Fibroblast of the aortic adventitia (primary cell): ENCODE results near the gene CHCHD6. TPM values are rescaled to one million over a fixed set of nuclear protein-coding genes. Genes with fewer than 3 reads are reported as not detected.

Experiments
- DNase-seq: peaks from one replicate; pipeline ENCODE4 v3.0.0-alpha.2; 2010; ENCODE audit warnings: low read depth
- H3K4me3 ChIP-seq: 2 replicates; pipeline ENCODE4 v1.5.1; 2011; ENCODE audit warnings: low read depth, mild to moderate bottlenecking, control low read depth, low read length, moderate library complexity
- total RNA-seq: library from RNA; depleted of rRNA; stranded (reverse); fragments of >200 nt; gene quantifications from 2 replicates; pipeline ENCODE4 v1.2.3, GENCODE V29; 2012; ENCODE audit warnings: low replicate concordance
- TF ChIP-seq, protein P1 (sequence below): IDR thresholded peaks from 2 replicates; pipeline ENCODE4 v1.5.1; 2011; ENCODE audit warnings: mild to moderate bottlenecking, low read length, control low read depth, inconsistent platforms; ENCODE audit not compliant: insufficient read depth

CHCHD6 gene
- total RNA-seq, 1 donor: 10.8 TPM

DNA sequence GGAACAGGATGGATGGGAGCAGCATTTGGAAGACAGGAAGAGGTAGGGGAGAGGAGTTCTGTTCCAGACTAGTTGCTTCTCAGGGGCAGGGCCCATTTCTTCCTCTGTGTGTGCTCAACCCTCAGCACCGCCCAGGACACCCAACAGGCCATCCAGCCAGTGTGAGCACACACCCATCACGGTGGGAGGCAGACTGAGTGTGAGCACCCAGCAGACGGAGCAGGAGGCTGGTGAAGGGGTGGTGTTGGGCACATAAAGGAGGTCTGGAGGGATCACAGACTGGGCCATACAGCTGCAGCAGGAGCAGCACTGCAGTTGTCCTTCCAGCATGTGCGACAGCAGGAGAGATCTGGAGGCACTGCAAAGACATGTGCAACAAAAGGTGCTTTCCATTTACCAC is 190.4 kb downstream of the CHCHD6 start:
- TF ChIP-seq, protein P1, sequence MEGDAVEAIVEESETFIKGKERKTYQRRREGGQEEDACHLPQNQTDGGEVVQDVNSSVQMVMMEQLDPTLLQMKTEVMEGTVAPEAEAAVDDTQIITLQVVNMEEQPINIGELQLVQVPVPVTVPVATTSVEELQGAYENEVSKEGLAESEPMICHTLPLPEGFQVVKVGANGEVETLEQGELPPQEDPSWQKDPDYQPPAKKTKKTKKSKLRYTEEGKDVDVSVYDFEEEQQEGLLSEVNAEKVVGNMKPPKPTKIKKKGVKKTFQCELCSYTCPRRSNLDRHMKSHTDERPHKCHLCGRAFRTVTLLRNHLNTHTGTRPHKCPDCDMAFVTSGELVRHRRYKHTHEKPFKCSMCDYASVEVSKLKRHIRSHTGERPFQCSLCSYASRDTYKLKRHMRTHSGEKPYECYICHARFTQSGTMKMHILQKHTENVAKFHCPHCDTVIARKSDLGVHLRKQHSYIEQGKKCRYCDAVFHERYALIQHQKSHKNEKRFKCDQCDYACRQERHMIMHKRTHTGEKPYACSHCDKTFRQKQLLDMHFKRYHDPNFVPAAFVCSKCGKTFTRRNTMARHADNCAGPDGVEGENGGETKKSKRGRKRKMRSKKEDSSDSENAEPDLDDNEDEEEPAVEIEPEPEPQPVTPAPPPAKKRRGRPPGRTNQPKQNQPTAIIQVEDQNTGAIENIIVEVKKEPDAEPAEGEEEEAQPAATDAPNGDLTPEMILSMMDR: no peak
- no peak for DNase-seq
- H3K4me3 ChIP-seq: no peak overlapping the region

DNA sequence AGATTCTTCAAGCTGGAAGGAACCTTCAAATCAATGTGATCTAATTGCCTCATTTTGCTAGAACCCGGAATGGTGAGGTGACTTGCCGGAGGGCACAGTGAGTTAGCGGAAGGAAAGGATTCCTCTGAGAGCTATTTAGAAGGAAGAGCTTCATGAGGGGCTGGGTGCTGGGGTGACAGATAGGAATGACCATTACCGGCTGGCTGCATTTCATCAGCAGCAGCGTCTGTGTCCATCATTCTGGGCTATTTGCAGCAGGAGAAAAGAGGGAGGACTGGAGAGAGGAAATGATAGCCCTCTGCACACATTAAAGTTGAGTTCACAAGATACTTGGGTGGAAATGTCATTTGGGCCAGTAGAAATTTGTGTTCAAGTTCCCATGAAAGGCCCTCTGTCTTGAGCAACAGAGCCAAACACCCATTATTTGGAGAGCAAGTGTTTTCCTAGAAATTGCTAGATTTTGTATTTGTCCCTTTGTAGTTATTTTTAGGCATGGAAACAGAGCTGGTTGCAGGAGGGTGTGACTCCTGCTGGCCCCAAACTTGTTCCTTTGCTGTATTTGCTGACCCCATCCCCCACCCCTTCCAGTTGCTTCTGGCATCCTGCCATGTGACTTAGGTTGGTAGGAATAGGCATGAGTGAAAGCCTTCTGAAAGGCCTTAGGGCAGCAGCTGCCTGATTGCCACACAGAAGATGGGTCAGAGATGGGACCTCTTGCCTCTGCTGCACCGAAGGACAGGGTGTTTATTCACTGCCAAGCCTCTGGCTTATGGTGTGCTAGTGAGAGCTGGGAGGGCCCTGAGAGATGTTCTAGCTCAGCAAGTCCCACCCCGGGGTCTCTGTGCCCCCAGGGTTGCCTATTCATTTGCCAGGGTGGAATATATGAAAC is 191.4 kb downstream of the CHCHD6 start:
- DNase-seq: peak; percentile 60
- TF ChIP-seq, protein P1: no peak
- no peak overlapping the region for H3K4me3 ChIP-seq

DNA sequence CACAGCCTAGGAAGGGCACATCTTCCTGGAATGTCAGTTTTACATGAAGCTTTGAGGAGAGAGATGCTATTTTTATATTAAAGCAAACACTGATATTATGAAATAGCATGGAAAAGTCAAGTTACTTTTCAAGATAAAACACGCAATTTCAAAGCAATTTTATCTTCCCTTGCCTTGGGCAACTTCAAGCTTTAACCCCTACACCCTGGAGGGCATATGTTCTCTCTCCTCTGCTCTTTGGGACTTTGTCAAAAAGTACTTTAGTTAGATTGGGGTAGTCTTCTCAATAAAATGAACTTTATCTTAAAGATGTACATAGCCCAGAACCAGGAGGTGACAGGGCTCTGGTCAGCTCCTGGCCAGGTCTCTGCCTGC is 192.0 kb downstream of the CHCHD6 start:
- DNase-seq: no peak
- TF ChIP-seq, protein P1: no peak

DNA sequence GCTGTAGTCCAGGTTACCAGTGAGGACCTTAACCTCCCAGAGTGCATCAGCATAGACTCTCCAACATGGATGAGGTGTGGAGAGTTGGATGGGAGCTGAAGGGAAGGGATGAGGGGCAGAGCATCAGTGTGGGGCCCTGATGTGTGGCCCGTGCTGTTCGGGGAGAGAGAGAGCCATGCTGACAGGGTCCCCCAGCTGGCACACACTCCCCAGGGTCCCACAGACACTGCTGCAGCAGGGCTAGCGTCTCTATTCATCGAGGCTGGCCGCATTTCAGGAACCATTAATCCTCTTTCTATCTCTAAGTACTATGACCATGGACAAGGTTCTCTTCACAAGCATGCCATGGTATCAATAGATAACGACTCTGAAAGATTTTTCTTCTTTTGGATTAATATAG is 192.9 kb downstream of the CHCHD6 start:
- TF ChIP-seq, protein P1: no peak
- H3K4me3 ChIP-seq: no peak overlapping the region
- DNase-seq: no peak

More for the DNA sequence above, 192.0 kb downstream of the CHCHD6 start:
- no peak overlapping the region for H3K4me3 ChIP-seq

DNA sequence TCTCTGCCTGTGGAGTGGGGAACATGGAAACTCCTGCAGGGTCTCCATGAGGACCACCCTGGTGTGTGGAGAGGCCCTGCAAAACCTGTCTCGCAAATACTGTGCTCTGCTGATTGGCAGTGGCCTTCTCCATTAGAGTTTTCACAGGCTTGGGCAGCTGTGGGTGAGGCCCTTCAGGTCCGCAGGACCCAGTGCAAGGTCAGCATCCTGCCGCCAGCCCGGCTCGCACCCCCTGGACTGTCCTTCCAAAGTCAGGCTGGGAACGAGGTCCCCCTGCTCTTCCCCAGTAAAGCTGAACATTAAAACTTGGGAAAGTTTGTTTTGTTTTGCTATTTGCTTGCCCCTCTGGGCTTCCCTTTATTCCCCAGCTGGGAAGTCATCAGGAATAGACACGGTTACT is 193.9 kb downstream of the CHCHD6 start:
- DNase-seq: no peak
- H3K4me3 ChIP-seq: no peak overlapping the region
- TF ChIP-seq, protein P1: no peak

DNA sequence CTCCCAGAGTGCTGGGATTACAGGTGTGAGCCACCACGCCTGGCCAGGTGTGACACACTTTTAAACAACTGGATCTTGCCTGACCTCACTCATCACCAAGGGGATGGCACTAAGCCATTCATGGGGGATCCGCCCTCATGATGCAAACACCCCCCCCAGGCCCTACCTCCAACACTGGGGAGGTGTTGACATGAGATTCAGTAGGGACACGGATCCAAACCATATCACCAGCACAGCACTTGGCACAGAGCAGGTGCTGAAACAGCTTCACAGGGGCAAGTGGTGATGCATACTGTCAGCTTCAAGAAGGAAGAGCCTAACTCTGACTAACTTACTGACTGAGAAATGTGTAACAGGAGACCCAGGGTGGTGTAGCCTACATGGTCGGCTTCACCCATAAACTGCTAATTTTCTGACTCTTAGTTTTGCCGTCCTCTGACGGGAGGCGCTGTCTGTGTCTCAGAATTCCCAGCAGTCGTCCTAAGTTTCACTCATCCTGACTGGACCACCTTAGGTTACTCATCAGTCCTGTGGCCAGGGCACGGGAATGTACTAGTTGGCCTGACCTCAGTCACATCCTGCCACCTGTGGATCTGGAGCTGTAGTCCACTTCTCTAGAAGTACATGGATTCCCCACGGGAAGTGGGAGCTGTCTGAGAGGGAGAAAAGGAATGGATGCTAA is 197.0 kb downstream of the CHCHD6 start:
- no peak for DNase-seq
- TF ChIP-seq, protein P1: no peak
- H3K4me3 ChIP-seq: no peak overlapping the region
